ENCODE measurements around the gene AFF1. TPM values are rescaled to one million over a fixed set of nuclear protein-coding genes. Genes with fewer than 3 reads are reported as not detected.

The AFF1 gene
- total RNA-seq, 1 donor from 2014 or later: 58.2 TPM

DNA sequence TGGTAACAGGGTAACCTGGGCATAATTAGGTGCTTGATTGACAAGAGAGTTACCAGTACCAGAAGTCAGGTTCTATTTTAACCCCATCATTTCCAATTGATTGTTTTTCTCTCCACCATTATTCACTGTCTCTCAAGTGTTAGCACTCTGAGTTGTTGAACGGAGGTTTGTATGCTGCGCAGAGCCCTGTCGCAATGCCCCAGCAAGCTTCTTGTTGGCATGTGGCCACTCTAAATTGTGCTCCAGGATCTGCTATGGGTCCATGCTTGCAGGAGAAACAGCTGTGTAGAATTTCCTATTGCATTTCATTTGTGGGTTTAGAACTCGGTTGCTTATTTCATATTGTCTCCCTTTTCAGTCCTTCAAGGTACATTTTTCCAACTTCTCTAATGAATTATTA lies 187.4 kb downstream of the AFF1 start:
- Histone ChIP-seq H2AFZ (ENCODE audit: low read depth, low read length) (no peak overlapping the region), H3K27ac (ENCODE audit: low read depth, low read length) (no peak overlapping the region), H3K9ac (ENCODE audit: low read length) (no peak overlapping the region), H3K27me3 (ENCODE audit: insufficient read depth, low read length) (no peaks in the 10 kb centered on the region), H4K20me1 (ENCODE audit: insufficient read depth, low read length) (peaks cover 4% of the 10 kb centered on the region), H3K9me3 (ENCODE audit: insufficient read depth, low read depth, low read length) (no peaks in the 10 kb centered on the region), H3K36me3 (ENCODE audit: insufficient read depth, low read length) (no peaks in the 10 kb centered on the region), H3K4me1 (ENCODE audit: insufficient read depth, low read length) (peaks cover 10% of the 10 kb centered on the region), H3K4me2 (ENCODE audit: low read length) (no peak overlapping the region), H3K4me3 (ENCODE audit: insufficient read depth, low read depth, low read length) (no peak overlapping the region), H3K79me2 (ENCODE audit: insufficient read depth, low read length) (peaks cover 4% of the 10 kb centered on the region)
- Mint-ChIP-seq H3K4me3 (ENCODE audit: unreplicated experiment) (no peak overlapping the region), H3K36me3 (ENCODE audit: low read depth, unreplicated experiment) (peaks cover 23% of the 10 kb centered on the region), H3K27ac (ENCODE audit: unreplicated experiment) (peak overlapping the region; percentile 6), H3K27me3 (ENCODE audit: low read depth, unreplicated experiment) (no peaks in the 10 kb centered on the region), H3K4me1 (ENCODE audit: low read depth, unreplicated experiment) (peaks cover 49% of the 10 kb centered on the region), H3K9me3 (ENCODE audit: unreplicated experiment) (no peaks in the 10 kb centered on the region)
- TF ChIP-seq, protein P1, sequence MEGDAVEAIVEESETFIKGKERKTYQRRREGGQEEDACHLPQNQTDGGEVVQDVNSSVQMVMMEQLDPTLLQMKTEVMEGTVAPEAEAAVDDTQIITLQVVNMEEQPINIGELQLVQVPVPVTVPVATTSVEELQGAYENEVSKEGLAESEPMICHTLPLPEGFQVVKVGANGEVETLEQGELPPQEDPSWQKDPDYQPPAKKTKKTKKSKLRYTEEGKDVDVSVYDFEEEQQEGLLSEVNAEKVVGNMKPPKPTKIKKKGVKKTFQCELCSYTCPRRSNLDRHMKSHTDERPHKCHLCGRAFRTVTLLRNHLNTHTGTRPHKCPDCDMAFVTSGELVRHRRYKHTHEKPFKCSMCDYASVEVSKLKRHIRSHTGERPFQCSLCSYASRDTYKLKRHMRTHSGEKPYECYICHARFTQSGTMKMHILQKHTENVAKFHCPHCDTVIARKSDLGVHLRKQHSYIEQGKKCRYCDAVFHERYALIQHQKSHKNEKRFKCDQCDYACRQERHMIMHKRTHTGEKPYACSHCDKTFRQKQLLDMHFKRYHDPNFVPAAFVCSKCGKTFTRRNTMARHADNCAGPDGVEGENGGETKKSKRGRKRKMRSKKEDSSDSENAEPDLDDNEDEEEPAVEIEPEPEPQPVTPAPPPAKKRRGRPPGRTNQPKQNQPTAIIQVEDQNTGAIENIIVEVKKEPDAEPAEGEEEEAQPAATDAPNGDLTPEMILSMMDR (IDR thresholded peaks at IDR 0.05; ENCODE audit: insufficient read depth, low read depth, low read length): no peak
- FAIRE-seq (no peak), DNase-seq (ENCODE audit: low read depth) (no peak)

DNA sequence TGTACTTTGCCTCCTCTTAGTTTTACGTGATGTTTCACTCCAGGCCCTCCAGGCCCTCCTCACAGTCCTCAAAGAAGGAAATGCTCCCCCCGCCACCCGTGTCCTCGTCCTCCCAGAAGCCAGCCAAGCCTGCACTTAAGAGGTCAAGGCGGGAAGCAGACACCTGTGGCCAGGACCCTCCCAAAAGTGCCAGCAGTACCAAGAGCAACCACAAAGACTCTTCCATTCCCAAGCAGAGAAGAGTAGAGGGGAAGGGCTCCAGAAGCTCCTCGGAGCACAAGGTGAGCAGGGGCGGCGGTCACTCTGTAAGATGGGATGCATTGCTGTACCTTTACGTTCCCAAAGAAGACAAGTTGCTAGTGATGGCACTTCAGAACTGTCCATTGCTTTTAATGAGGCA lies 191.2 kb downstream of the AFF1 start:
- FAIRE-seq: no peak
- DNase-seq (ENCODE audit: low read depth): no peak

DNA sequence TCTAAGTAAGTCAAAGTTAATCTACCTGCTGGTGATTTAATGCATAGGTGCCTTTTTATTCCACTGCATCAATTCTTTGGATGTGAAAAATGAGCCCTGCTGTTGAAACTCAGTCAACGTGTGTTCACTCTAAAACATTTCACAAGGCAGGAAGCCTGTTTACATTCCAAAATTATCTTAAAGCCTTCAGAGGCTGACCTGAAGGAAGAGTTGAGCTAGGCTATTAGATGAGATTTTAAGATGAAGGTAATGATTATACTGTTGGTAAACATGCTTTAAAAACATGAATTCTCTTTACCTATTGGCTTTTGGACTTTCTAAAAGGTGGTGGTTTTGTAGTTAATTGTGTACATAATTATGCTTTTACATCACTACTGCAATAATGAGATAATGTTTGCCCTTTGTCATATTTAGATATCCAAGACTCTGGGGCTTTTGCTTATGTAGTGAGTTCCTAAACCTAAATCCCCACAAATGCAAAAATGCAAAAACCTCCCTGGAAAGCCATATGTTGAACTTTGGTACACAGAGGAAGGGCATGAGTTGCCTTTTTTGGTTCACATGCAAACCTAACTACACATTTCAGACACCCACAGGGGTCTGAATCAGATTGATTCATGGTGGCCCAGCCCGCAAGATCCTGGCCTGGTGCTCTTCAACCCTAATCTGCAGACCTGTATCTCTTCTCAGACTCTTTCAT lies 193.3 kb downstream of the AFF1 start:
- DNase-seq (ENCODE audit: low read depth): no peak
- H3K36me3 Mint-ChIP-seq (ENCODE audit: low read depth, unreplicated experiment): peaks cover 32% of the 10 kb centered on the region
- H3K79me2 ChIP-seq (ENCODE audit: insufficient read depth, low read length): no peaks in the 10 kb centered on the region
- H2AFZ ChIP-seq (ENCODE audit: low read depth, low read length): no peak overlapping the region
- no peak overlapping the region for H3K27ac Mint-ChIP-seq (ENCODE audit: unreplicated experiment)
- H3K4me2 ChIP-seq (ENCODE audit: low read length): no peak overlapping the region
- no peak overlapping the region for H3K4me3 ChIP-seq (ENCODE audit: insufficient read depth, low read depth, low read length)
- no peaks in the 10 kb centered on the region for H3K4me1 ChIP-seq (ENCODE audit: insufficient read depth, low read length)
- no peak overlapping the region for H3K9ac ChIP-seq (ENCODE audit: low read length)
- H3K27me3 ChIP-seq (ENCODE audit: insufficient read depth, low read length): no peaks in the 10 kb centered on the region
- H4K20me1 ChIP-seq (ENCODE audit: insufficient read depth, low read length): peaks cover 4% of the 10 kb centered on the region
- H3K9me3 Mint-ChIP-seq (ENCODE audit: unreplicated experiment): no peaks in the 10 kb centered on the region
- H3K27ac ChIP-seq (ENCODE audit: low read depth, low read length): no peak overlapping the region
- TF ChIP-seq, protein P1 (IDR thresholded peaks at IDR 0.05; ENCODE audit: insufficient read depth, low read depth, low read length): no peak
- no peak for TF ChIP-seq EZH2 (IDR thresholded peaks at IDR 0.05; ENCODE audit: insufficient read depth, low read length)
- no peak overlapping the region for H3K4me3 Mint-ChIP-seq (ENCODE audit: unreplicated experiment)
- H3K36me3 ChIP-seq (ENCODE audit: insufficient read depth, low read length): peaks cover 7% of the 10 kb centered on the region
- H3K27me3 Mint-ChIP-seq (ENCODE audit: low read depth, unreplicated experiment): no peaks in the 10 kb centered on the region
- H3K9me3 ChIP-seq (ENCODE audit: insufficient read depth, low read depth, low read length): no peaks in the 10 kb centered on the region
- peaks cover 9% of the 10 kb centered on the region for H3K4me1 Mint-ChIP-seq (ENCODE audit: low read depth, unreplicated experiment)
- FAIRE-seq: no peak

More for the DNA sequence above, 191.2 kb downstream of the AFF1 start:
- Mint-ChIP-seq H3K4me3 (ENCODE audit: unreplicated experiment) (no peak overlapping the region), H3K27me3 (ENCODE audit: low read depth, unreplicated experiment) (no peaks in the 10 kb centered on the region), H3K9me3 (ENCODE audit: unreplicated experiment) (no peaks in the 10 kb centered on the region), H3K36me3 (ENCODE audit: low read depth, unreplicated experiment) (peaks cover 25% of the 10 kb centered on the region), H3K4me1 (ENCODE audit: low read depth, unreplicated experiment) (peaks cover 19% of the 10 kb centered on the region), H3K27ac (ENCODE audit: unreplicated experiment) (no peak overlapping the region)
- H3K36me3 ChIP-seq (ENCODE audit: insufficient read depth, low read length): peaks cover 3% of the 10 kb centered on the region
- H3K4me2 ChIP-seq (ENCODE audit: low read length): no peak overlapping the region
- no peak overlapping the region for H3K27ac ChIP-seq (ENCODE audit: low read depth, low read length)
- no peak overlapping the region for H3K9ac ChIP-seq (ENCODE audit: low read length)
- no peaks in the 10 kb centered on the region for H3K4me1 ChIP-seq (ENCODE audit: insufficient read depth, low read length)
- H3K79me2 ChIP-seq (ENCODE audit: insufficient read depth, low read length): peaks cover 4% of the 10 kb centered on the region
- no peak overlapping the region for H2AFZ ChIP-seq (ENCODE audit: low read depth, low read length)
- no peak for TF ChIP-seq EZH2 (IDR thresholded peaks at IDR 0.05; ENCODE audit: insufficient read depth, low read length)
- TF ChIP-seq, protein P1 (IDR thresholded peaks at IDR 0.05; ENCODE audit: insufficient read depth, low read depth, low read length): no peak
- no peaks in the 10 kb centered on the region for H3K27me3 ChIP-seq (ENCODE audit: insufficient read depth, low read length)
- H4K20me1 ChIP-seq (ENCODE audit: insufficient read depth, low read length): peaks cover 4% of the 10 kb centered on the region
- no peak overlapping the region for H3K4me3 ChIP-seq (ENCODE audit: insufficient read depth, low read depth, low read length)
- H3K9me3 ChIP-seq (ENCODE audit: insufficient read depth, low read depth, low read length): no peaks in the 10 kb centered on the region
